SK-N-SH (cell line): ENCODE measurements around the gene MRPL43. TPM values are rescaled to one million over a fixed set of nuclear protein-coding genes. Genes with fewer than 3 reads are reported as not detected.

Experiments used
- CTCF ChIA-PET: fragments of 300-600, 350-600 bp; formaldehyde crosslinking; extraction: SDS; loops from one replicate; lab custom pipeline; 2021; lab: Yijun Ruan, JAX
- POLR2A ChIA-PET: fragments of 350-600 bp; sonication (Branson Sonifier 250); formaldehyde crosslinking; extraction: SDS; loops from one replicate; lab custom pipeline; 2020; ENCODE audit warnings: antibody characterized with exemption, inconsistent platforms; lab: Yijun Ruan, JAX
- DNase-seq: peaks from one replicate; pipeline ENCODE4 v3.0.0; 2012
- H2AFZ ChIP-seq: fragments of 200-600 bp; sonication (generic); 2 replicates; pipeline ENCODE4 v1.8.1; 2016; ENCODE audit warnings: antibody characterized with exemption, mild to moderate bottlenecking, low read depth
- H3F3A ChIP-seq: fragments of 200-600 bp; sonication (generic); replicated peaks from 2 replicates; pipeline ENCODE3; 2016; ENCODE audit warnings: antibody characterized with exemption, mild to moderate bottlenecking; ENCODE audit not compliant: insufficient read depth
- H3K27ac ChIP-seq, 2 experiments: fragments of 200-500 bp in 1 of 2; fragments of 200-600 bp in 1 of 2; sonication (Bioruptor generic) in 1 of 2; sonication (generic), shearing (Covaris generic) in 1 of 2; 2 replicates each; pipeline versions ENCODE4 v1.5.1 to v1.6.1; 2014 to 2016; ENCODE audit warnings: low read depth in 2 of 2, inconsistent platforms in 1 of 2, low read length in 1 of 2, mild to moderate bottlenecking in 1 of 2, mixed read lengths in 1 of 2
- H3K27me3 ChIP-seq: fragments of 200-600 bp; sonication (generic), shearing (Covaris generic); 2 replicates; pipeline ENCODE4 v1.6.1; 2016; ENCODE audit warnings: mixed run types; ENCODE audit not compliant: insufficient read depth
- H3K36me3 ChIP-seq, 2 experiments: fragments of 200-500 bp in 1 of 2; fragments of 200-600 bp in 1 of 2; sonication (Bioruptor generic) in 1 of 2; sonication (generic) in 1 of 2; replicated peaks in 1 of 2; 2 replicates each; pipeline versions ENCODE3 to v1.5.1; 2014 to 2016; ENCODE audit warnings: low read length in 1 of 2, mild to moderate bottlenecking in 1 of 2; ENCODE audit not compliant: insufficient read depth in 2 of 2, control insufficient read depth in 1 of 2
- H3K4me1 ChIP-seq, 2 experiments: fragments of 200-500 bp in 1 of 2; fragments of 200-600 bp in 1 of 2; sonication (Bioruptor generic) in 1 of 2; sonication (generic), shearing (Covaris generic) in 1 of 2; 2 replicates each; pipeline versions ENCODE4 v1.5.1 to v1.6.1; 2014 to 2016; ENCODE audit warnings: low read depth in 1 of 2, low read length in 1 of 2, mixed run types in 1 of 2; ENCODE audit not compliant: insufficient read depth in 2 of 2, control insufficient read depth in 1 of 2
- H3K4me2 ChIP-seq: fragments of 200-600 bp; sonication (generic), shearing (Covaris generic); 2 replicates; pipeline ENCODE4 v1.6.1; 2017; ENCODE audit warnings: mixed run types
- H3K4me3 ChIP-seq, 2 experiments: fragments of 200-500 bp in 1 of 2; fragments of 200-600 bp in 1 of 2; sonication (Bioruptor generic) in 1 of 2; sonication (generic), shearing (Covaris generic) in 1 of 2; 2 replicates each; pipeline versions ENCODE4 v1.5.1 to v1.8.1; 2014 to 2016; ENCODE audit warnings: low read depth in 2 of 2, inconsistent platforms in 1 of 2, low read length in 1 of 2, mild to moderate bottlenecking in 1 of 2, mixed read lengths in 1 of 2, moderate library complexity in 1 of 2
- H3K79me2 ChIP-seq: fragments of 200-600 bp; sonication (generic); 2 replicates; pipeline ENCODE4 v1.8.1; 2017; ENCODE audit warnings: mild to moderate bottlenecking; ENCODE audit not compliant: insufficient read depth
- H3K9ac ChIP-seq: fragments of 200-600 bp; sonication (generic); 2 replicates; pipeline ENCODE4 v1.6.1; 2017; ENCODE audit warnings: mixed run types
- H3K9me2 ChIP-seq: fragments of 200-600 bp; sonication (generic); 2 replicates; pipeline ENCODE4 v1.6.1; 2017; ENCODE audit warnings: mixed run types
- H3K9me3 ChIP-seq: fragments of 200-600 bp; sonication (generic); 2 replicates; pipeline ENCODE4 v1.6.1; 2017; ENCODE audit warnings: mixed run types, mild to moderate bottlenecking, moderate library complexity
- H4K20me1 ChIP-seq: fragments of 200-600 bp; sonication (generic); 2 replicates; pipeline ENCODE4 v1.6.1; 2017; ENCODE audit warnings: mild to moderate bottlenecking, mixed run types; ENCODE audit not compliant: insufficient read depth
- CHD2 ChIP-seq: fragments of 150-350 bp; IDR thresholded peaks from 2 replicates; pipeline ENCODE4 v1.6.1; 2018; ENCODE audit warnings: low read length; ENCODE audit not compliant: partially characterized antibody
- CTCF ChIP-seq: fragments of 200-600 bp; sonication (generic); IDR thresholded peaks from 2 replicates; pipeline ENCODE4 v1.6.1; 2017; ENCODE audit warnings: antibody characterized with exemption, mild to moderate bottlenecking, moderate library complexity
- EZH2phosphoT487 ChIP-seq: fragments of 200-600 bp; sonication (generic); IDR thresholded peaks from 2 replicates; pipeline ENCODE4 v1.6.1; 2017; ENCODE audit warnings: low read depth, mixed run types, mild to moderate bottlenecking, antibody characterized with exemption, moderate library complexity, borderline replicate concordance
- MEF2A ChIP-seq: IDR thresholded peaks from 2 replicates; pipeline ENCODE4 v1.4.0; 2012; ENCODE audit warnings: low read depth, borderline replicate concordance
- NFIC ChIP-seq: IDR thresholded peaks from 2 replicates; pipeline ENCODE4 v1.4.0; 2012; ENCODE audit warnings: borderline replicate concordance
- NRF1 ChIP-seq: IDR thresholded peaks from 2 replicates; pipeline ENCODE4 v1.6.1; 2012; ENCODE audit warnings: low read depth, mild to moderate bottlenecking, low read length
- PBX3 ChIP-seq: IDR thresholded peaks from 2 replicates; pipeline ENCODE4; 2012
- POLR2AphosphoS5 ChIP-seq: IDR thresholded peaks from 2 replicates; pipeline ENCODE4 v1.6.1; 2012; ENCODE audit warnings: low read depth, low read length
- RCOR1 ChIP-seq: fragments of 150-350 bp; IDR thresholded peaks from 2 replicates; pipeline ENCODE4 v1.6.1; 2017; ENCODE audit warnings: antibody characterized with exemption, low read length
- RFX5 ChIP-seq: IDR thresholded peaks from 2 replicates; pipeline ENCODE4 v1.6.1; 2012; ENCODE audit warnings: mild to moderate bottlenecking, improper control_type of control experiment, low read length
- SMC3 ChIP-seq: IDR thresholded peaks from 2 replicates; pipeline ENCODE4 v1.6.1; 2012; ENCODE audit warnings: low read depth, low read length, improper control_type of control experiment
- TAF1 ChIP-seq: IDR thresholded peaks from 2 replicates; pipeline ENCODE4 v1.6.1; 2012; ENCODE audit warnings: low read depth, mild to moderate bottlenecking, low read length, moderate library complexity, borderline replicate concordance
- TEAD4 ChIP-seq: IDR thresholded peaks from 2 replicates; pipeline ENCODE4 v1.4.0; 2012; ENCODE audit warnings: mild to moderate bottlenecking, borderline replicate concordance; ENCODE audit not compliant: insufficient read depth
- USF1 ChIP-seq: IDR thresholded peaks from 2 replicates; pipeline ENCODE4 v1.4.0; 2012; ENCODE audit warnings: low read depth, borderline replicate concordance
- WGBS: methylation state at CpG from one replicate; pipeline ENCODE4 v1.1.6; 2017; ENCODE audit warnings: low lambda C conversion rate; 5-methylcytosine and 5-hydroxymethylcytosine counted together
- polyA plus RNA-seq, 3 experiments: library from polyadenylated mRNA; depleted of rRNA; stranded (reverse); fragments of >200 nt; gene quantifications; 2 replicates each; pipeline ENCODE4 v1.2.3, GENCODE V29; 2012

The MRPL43 gene
- polyA plus RNA-seq, 1 of the 3 experiments (the other 2 are of a cell fraction), result 208 TPM

- TF ChIP-seq TEAD4 (no peak), RCOR1 (no peak)
- POLR2A ChIA-PET, result interaction anchor here (0.9 kb wide), 1 partner anchor 9 kb away, joined by 3 read pairs; no protein-coding TSS in a partner anchor
- H3K36me3 ChIP-seq, result no peaks in the 10 kb centered on the region
- CTCF ChIA-PET, result interaction anchor here (0.6 to 1.4 kb wide), 4 partner anchors 24 to 49 kb away, joined by 3 to 4 read pairs (median 3); no protein-coding TSS in a partner anchor
- H3K27me3 ChIP-seq, result no peaks in the 10 kb centered on the region
- H3K4me3 ChIP-seq, result no peak overlapping the region
- no peak overlapping the region for H3K27ac ChIP-seq
- H2AFZ ChIP-seq, result no peak overlapping the region
- H3K79me2 ChIP-seq, result no peaks in the 10 kb centered on the region
- DNase-seq, result no peak
- H3F3A ChIP-seq, result peaks cover 3% of the 10 kb centered on the region
- WGBS, result 76% methylated on average over 12 of the region's 13 CpGs
- no peaks in the 10 kb centered on the region for H4K20me1 ChIP-seq
- H3K4me1 ChIP-seq, result peaks cover 4 to 19% of the 10 kb centered on the region in 2 experiments; a peak in 2 of 4 replicates
- H3K9me3 ChIP-seq, result no peaks in the 10 kb centered on the region
- H3K9ac ChIP-seq, result no peak overlapping the region
- H3K9me2 ChIP-seq, result no peaks in the 10 kb centered on the region
- H3K4me2 ChIP-seq, result no peak overlapping the region
These were observed 15.0 kb downstream of the MRPL43 start for GRCh38 chr10:100972115-100972903.

- Histone ChIP-seq H3K4me2 (no peak overlapping the region), H3F3A (peaks cover 3% of the 10 kb centered on the region), H3K9me2 (no peaks in the 10 kb centered on the region), H3K4me3 (no peak overlapping the region), H3K9ac (no peak overlapping the region), H3K9me3 (no peaks in the 10 kb centered on the region), H2AFZ (no peak overlapping the region), H3K27ac (no peak overlapping the region), H4K20me1 (no peaks in the 10 kb centered on the region), H3K27me3 (no peaks in the 10 kb centered on the region)
- CTCF ChIA-PET, result interaction anchor here (0.7 kb wide), 1 partner anchor 40 kb away, joined by 3 read pairs; no protein-coding TSS in a partner anchor
- WGBS, result 75% methylated on average over 4 of the region's 4 CpGs
- POLR2A ChIA-PET, result interaction anchor here (0.9 kb wide), 1 partner anchor 10 kb away, joined by 3 read pairs; no protein-coding TSS in a partner anchor
- TF ChIP-seq TAF1 (no peak), TEAD4 (no peak), RCOR1 (no peak), RFX5 (no peak), MEF2A (no peak), EZH2phosphoT487 (no peak), CTCF (no peak), POLR2AphosphoS5 (no peak), USF1 (no peak), NFIC (no peak), NRF1 (no peak), CHD2 (no peak), SMC3 (no peak), PBX3 (no peak)
- TF ChIP-seq, all 33 proteins: peak for 0
- H3K36me3 ChIP-seq, result peaks cover 0 to 9% of the 10 kb centered on the region in 2 experiments
- H3K4me1 ChIP-seq, result peaks cover 4 to 19% of the 10 kb centered on the region in 2 experiments; a peak in 2 of 4 replicates
- DNase-seq, result no peak
- no peaks in the 10 kb centered on the region for H3K79me2 ChIP-seq
These were observed 16.1 kb downstream of the MRPL43 start for GRCh38 chr10:100970914-100971811.
